NCI-H82 treated with DMSO at 0.1 percent for 48 hours (cell line): ENCODE measurements around the gene MMP20.
"Not testable (repeated sequence)": the region's sequence is repeated elsewhere in the genome, so short reads cannot be mapped to it uniquely, and the experiment has no call there.

Experiments
- DNase-seq: peaks from one replicate; lab custom pipeline; 2025; ENCODE audit not compliant: unreplicated experiment; lab: John Stamatoyannopoulos, UW

MMP20 gene, protein sequence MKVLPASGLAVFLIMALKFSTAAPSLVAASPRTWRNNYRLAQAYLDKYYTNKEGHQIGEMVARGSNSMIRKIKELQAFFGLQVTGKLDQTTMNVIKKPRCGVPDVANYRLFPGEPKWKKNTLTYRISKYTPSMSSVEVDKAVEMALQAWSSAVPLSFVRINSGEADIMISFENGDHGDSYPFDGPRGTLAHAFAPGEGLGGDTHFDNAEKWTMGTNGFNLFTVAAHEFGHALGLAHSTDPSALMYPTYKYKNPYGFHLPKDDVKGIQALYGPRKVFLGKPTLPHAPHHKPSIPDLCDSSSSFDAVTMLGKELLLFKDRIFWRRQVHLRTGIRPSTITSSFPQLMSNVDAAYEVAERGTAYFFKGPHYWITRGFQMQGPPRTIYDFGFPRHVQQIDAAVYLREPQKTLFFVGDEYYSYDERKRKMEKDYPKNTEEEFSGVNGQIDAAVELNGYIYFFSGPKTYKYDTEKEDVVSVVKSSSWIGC

DNA sequence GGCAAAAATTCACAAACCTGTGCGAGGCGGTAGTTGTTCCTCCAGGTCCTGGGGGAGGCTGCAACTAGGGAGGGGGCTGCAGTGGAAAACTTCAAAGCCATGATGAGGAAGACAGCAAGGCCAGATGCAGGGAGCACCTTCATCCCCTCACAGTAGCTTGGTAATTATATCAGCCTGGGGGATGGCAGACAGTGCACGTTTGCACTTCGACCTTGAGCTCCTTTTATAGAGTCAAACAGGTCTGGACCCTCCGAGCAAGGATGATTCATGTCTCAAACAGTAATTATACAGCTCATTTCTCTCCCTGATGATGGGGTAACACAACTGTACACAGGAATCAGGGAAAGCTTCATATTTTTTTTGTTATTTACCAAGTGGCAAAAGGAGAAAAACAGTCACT is at the start of gene MMP20:
TSS of gene MMP20 (minus strand) at position 156 of the 400 bp plus-strand sequence. CDS start at position 143, 13 bp downstream.
- DNase-seq = no peak

GRCh38 chr11:102669664-102670063 is 44.5 kb upstream of the MMP20 start:
- DNase-seq = no peak

GRCh38 chr11:102666331-102666957 is 41.3 kb upstream of the MMP20 start:
- DNase-seq = no peak

- no peak for DNase-seq
These were observed 39.0 kb upstream of the MMP20 start for GRCh38 chr11:102664001-102664752.

DNA sequence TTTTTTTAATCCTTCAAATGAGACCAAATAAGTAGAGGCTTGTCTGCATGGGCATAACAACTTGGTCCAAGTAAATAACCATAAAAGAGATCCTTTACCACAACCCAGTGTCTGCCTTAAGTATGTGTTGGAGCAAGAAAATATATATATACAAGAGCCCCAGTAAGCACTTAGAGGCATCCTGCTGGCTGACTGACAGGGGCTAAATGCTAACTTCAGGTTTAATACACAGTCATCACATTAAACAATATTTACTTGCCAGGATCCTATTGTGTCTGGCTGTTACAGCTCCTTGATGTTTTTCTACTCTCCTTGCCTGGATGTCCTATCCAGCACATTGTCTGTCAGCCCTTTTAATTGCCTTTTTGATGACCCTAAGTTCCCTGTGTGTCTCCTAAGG is 37.5 kb upstream of the MMP20 start:
- no peak for DNase-seq

DNA sequence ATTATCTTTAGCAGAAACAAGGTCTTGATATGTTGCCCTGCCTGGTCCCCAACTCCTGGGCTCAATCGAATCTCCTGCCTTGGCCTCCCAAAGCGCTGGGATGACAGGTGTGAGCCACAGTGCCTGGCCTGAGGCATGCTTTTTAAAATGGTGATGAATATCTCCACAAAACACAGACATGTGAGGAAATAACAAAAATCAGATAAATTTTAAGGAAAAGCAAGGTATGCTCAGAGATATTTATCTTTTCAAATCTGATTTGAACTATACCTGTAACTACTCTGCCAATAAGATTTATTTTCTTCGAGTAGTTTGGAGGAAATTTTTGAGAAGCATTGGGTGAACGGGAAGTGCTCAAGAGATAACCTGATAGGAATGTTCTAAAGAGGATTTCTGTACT is 35.9 kb upstream of the MMP20 start:
- no peak for DNase-seq

GRCh38 chr11:102656528-102656927 is 31.4 kb upstream of the MMP20 start:
- no peak for DNase-seq

- no peak for DNase-seq
These were observed 30.4 kb upstream of the MMP20 start for GRCh38 chr11:102655547-102655946.

DNA sequence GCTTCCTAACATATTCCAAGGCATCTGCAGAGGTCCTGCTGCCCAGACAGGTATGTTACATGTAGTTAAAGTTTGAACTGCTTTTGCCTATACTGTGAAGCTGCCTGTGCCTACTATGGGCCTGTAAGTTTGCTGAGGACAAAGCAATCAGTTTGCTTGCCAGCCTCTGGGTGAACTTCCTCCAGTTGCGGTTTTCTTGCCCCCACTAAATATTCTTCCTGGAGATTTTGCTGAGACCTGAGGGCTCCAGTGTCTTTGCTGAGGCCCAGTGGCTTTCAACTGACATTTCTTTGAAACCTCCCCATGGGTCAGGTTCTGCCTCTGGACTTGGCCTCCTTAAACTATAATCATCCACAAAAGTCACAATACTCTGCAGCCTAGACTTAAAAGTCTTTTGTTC is 29.6 kb upstream of the MMP20 start:
- DNase-seq = no peak

DNA sequence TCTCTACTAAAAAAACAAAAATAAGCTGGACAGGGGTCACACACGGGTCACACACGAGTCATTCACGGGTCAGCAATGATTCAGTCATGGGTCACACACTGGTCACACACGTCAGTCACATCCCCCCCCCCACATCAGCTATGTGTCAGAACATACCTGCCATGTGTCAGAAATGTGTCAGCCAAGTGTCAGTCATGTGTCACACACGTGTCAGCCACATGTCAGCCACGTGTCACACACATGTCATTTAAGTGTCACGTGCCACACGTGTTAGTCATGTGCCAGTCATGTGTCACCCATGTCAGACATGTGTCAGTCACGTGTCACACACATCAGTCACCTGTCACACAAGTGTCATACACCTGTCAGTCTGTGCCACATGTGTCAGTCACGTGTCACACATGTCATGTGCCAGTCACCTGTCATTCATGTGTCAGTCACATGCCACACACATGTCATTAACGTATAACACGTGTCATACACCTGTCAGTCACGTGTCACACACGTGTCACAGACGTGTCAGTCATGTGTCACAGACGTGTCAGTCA is 28.7 kb upstream of the MMP20 start:
- DNase-seq = no peak

GRCh38 chr11:102647430-102647829 is 22.3 kb upstream of the MMP20 start:
- DNase-seq = no peak

DNA sequence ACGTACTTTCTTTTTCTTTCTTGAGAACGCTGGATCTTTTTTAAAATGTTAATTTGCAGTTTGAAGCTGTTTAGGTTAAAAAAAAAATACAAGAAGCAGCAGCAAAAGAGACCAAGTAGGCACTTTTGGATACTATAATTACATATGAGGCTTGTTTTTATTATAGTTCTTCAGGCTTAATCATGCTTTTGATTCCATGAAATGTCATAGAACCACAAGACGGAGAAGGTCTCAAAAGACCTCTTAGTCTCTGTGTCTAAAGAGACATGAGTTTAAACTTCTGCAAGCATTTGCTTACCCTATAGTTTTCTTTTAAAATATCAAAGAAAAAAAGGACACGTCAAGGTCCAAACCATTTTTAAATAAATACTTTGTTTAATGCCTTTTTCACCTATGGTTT is 18.8 kb upstream of the MMP20 start:
- DNase-seq = no peak

DNA sequence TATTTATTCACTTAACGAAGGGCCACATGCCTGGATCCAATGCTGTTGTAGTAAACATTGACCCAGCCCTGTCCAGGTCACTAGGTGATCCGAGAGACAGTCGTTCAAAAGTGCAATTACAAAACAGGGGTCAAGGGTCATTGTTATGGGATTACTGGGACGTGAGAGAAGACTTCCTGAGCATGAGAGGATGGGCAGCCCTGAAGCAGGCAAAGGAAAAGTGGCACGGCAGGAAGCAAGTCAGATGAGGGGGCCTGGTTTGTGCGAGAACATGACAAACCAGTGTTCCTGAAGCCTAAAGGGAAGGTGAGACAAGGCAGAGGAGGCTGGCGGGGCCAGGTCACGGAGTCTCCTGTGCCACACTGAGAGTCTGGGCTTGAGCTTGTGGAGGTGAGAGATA is 15.8 kb upstream of the MMP20 start:
- DNase-seq = no peak

DNA sequence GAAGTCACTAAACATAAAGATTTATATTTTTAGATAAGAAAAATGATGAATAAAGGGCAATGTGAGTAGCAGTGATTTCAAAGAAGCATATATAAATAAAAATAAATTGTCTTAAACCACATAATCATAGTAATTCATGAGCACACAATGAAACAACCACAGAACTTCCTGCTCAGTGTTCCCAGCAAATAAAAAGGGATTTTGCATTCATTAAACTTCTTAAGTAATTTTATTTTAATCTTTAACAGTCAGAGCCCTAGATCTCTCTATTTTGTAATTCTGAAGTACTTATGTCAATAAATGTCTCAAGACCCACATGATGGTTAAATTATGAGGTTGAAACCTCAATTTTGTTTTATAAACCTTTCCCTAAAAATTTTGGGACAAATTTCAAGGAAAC is 14.5 kb upstream of the MMP20 start:
- DNase-seq = no peak

DNA sequence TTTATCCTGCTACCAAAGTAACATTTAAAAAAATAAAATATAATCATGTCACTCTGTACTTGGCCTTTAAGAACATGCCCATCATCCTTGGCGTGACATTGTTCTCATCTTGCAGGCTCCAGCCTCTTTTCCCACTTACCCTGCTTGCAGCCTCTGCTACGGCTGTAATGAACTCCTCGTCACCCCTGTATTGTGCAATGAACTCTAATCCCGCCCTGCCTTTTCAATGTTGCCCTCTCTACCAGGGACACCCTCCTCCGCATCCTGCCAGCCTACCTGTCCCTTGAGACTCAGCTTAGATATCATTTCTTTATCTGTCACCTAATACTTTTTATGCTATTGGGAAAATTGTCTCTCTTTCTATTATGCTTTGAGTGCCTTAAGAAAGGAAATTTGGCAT is 12.6 kb upstream of the MMP20 start:
- DNase-seq = no peak

DNA sequence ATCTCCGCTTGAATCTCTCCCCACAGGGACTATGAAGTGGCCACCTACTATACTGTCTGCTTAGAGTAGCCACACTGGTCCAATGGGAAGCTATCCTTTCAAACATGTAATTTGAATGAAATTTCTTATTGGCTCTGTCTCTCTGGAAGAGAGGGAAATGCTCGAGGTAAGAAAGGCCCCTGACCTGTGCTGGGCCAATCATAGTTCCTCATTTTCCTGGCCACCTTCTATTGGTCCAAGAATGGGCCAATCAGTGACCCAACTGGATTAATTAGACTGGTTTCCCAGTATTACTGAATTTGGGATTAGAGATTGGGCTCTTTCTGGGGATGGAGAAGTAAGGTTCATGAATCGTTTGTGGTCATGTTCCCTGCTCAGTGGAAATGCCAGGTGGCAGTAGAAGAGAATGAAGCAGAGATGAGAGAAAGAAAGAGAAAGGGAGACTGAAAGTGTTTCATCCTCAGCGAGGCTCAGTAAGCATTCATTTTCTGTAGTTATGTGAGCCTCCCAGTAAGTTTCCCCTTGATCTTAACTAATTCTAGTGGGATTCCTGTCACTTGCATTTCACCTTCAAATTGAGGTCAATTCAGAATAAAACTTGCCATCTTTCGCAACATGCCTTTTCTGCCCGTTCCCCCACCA is 8.4 kb upstream of the MMP20 start:
- DNase-seq = no peak

GRCh38 chr11:102632026-102632425 is 6.9 kb upstream of the MMP20 start:
- no peak for DNase-seq

GRCh38 chr11:102630598-102631448 is 5.7 kb upstream of the MMP20 start:
- DNase-seq = no peak

- DNase-seq = not testable (repeated sequence)
These were observed 4.8 kb upstream of the MMP20 start for GRCh38 chr11:102629908-102630307.

DNA sequence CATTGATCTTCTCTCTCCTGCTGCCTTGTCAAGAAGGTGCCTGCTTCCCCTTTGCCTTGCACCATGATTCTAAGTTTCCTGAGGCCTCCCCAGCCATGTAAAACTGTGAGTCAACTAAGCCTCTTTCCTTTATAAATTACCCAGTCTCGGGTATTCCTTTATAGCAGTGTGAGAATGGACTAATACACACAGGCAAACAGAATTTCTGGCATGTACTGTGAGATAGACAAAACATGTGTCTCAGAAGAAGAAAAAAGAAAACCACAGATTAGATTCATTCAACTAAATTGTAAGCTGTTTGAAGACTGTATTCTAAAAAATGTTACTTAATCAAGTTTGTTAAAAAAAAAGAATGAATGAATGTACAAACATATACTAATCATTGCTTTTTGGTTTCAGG is 1.5 kb upstream of the MMP20 start:
- DNase-seq = no peak
